Stimulated activated CD4-positive, alpha-beta T cell treated with anti-CD3 and anti-CD28 coated beads, Interleukin-4, amount 100 ng/mL, for 1 hour (primary cell): ENCODE results near the gene FRY.

Experiments used
- DNase-seq: peaks from one replicate; pipeline ENCODE4 v3.0.0-alpha.2; 2020

The FRY gene

GRCh38 chr13:32315238-32316027 is 283.9 kb downstream of the FRY start, which contains the start of the genes BRCA2 and ZAR1L:
BRCA2 (plus strand) TSS chr13:32315508; CDS start chr13:32316461, 953 bp downstream.
ZAR1L (minus strand) TSS chr13:32315363; CDS start chr13:32311925, 3,438 bp downstream.
- DNase-seq = peak; percentile 88

- no peak for DNase-seq
Measured at GRCh38 chr13:32316028-32316339, 284.4 kb downstream of the FRY start.

- no peak for DNase-seq
Measured at GRCh38 chr13:32316501-32316900, 284.9 kb downstream of the FRY start.

GRCh38 chr13:32317716-32318465 is 286.3 kb downstream of the FRY start:
- no peak for DNase-seq

- no peak for DNase-seq
Measured at GRCh38 chr13:32320528-32320927, 289.0 kb downstream of the FRY start.

- no peak for DNase-seq
Measured at GRCh38 chr13:32323912-32324311, 292.3 kb downstream of the FRY start.

- no peak for DNase-seq
Measured at GRCh38 chr13:32330441-32330840, 298.9 kb downstream of the FRY start.

- no peak for DNase-seq
Measured at GRCh38 chr13:32334671-32335070, 303.1 kb downstream of the FRY start.

GRCh38 chr13:32340914-32341313 is 309.3 kb downstream of the FRY start:
- no peak for DNase-seq

GRCh38 chr13:32347651-32348050 is 316.1 kb downstream of the FRY start:
- DNase-seq = no peak
